Myometrial cell (primary cell): ENCODE data around the gene CFAP20DC. TPM values are rescaled to one million over a fixed set of nuclear protein-coding genes. Genes with fewer than 3 reads are reported as not detected.

Source experiments
- total RNA-seq: library from RNA; depleted of rRNA; stranded (reverse); fragments of >200 nt; gene quantifications from 2 replicates; pipeline ENCODE4 v1.2.3, GENCODE V29; 2015

CFAP20DC gene
- 4.6 and 6.9 TPM in 2 replicates for total RNA-seq

DNA sequence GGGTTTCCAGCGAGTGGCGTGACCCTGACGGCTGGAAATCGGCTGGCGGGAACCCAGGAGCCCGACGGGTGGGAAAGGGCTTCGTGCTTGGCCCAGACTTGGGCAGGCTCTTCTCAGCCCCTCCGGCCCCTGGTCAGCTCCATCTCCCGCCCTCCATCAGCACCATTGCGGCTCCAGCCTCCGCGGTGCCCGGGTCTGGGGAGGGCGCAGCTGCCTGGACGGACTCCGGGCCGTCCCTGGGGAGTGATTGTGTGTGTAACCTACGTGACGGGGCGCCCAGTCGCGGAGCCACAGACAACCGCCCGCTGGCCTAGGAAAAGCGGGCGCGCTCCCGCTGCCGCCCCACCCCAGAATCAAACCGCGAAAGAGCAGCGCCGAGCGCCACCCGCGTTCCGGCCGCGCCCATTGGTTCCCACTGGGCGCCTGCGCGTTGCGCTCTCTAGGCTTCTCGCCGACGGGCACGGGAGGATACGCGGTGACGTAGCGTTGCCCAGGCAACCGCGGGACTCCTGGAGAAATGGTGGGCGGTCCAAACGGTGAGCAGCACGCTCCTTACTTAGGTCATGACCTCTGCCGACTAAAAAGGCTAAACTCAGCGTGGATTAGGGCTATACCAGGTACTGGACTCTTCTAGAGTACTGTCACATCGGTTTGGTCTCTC lies at the start of gene CFAP20DC:
Gene CFAP20DC, minus strand, starts transcription at position 355 of the 661 bp plus-strand sequence. CDS start 394 bp downstream, outside the sequence.

